ENCODE measurements around the gene ZNF281. TPM values are rescaled to one million over a fixed set of nuclear protein-coding genes. Genes with fewer than 3 reads are reported as not detected.

Gene ZNF281
- polyA plus RNA-seq, 2 of the 4 experiments (the other 2 are of a cell fraction), result 33.7 to 39.1 TPM

DNA sequence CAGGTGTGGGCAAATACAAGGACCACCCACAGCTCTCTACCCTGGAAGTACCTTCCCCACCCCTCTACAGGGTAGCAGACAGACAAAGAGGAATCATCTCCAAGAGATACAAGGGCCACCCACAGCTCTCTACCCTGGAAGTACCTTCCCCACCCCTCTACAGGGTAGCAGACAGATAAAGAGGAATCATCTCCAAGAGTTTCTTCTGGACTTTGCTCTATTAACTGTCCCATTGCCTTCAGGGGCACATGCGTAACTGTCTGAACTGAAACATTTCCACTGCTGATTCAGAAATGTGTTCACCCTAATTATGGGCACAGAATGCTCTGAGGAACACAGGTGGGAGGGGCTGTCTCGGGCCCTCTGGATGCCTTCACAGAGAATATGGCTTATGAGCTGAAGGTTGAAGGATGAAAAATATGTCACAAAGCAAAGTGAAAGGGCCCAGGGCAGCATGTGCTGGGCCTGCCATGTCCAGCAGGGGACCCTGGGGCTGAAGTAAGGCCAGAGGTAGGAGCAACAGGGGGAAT lies 43.9 kb downstream of the ZNF281 start (continued):
- TF ChIP-seq, protein P1, sequence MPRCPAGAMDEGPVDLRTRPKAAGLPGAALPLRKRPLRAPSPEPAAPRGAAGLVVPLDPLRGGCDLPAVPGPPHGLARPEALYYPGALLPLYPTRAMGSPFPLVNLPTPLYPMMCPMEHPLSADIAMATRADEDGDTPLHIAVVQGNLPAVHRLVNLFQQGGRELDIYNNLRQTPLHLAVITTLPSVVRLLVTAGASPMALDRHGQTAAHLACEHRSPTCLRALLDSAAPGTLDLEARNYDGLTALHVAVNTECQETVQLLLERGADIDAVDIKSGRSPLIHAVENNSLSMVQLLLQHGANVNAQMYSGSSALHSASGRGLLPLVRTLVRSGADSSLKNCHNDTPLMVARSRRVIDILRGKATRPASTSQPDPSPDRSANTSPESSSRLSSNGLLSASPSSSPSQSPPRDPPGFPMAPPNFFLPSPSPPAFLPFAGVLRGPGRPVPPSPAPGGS (IDR thresholded peaks at IDR 0.05), result peak; percentile 68; the same call in 1 of the 3 replicates
- TF ChIP-seq FOSB (CRISPR knock-in tag; IDR thresholded peaks at IDR 0.05), result no peak
- TF ChIP-seq FOXS1 (CRISPR knock-in tag; IDR thresholded peaks at IDR 0.05), result no peak
- no peak for TF ChIP-seq CBX2 (IDR thresholded peaks at IDR 0.05; ENCODE audit: borderline replicate concordance, low read depth)
- TF ChIP-seq, protein P2, sequence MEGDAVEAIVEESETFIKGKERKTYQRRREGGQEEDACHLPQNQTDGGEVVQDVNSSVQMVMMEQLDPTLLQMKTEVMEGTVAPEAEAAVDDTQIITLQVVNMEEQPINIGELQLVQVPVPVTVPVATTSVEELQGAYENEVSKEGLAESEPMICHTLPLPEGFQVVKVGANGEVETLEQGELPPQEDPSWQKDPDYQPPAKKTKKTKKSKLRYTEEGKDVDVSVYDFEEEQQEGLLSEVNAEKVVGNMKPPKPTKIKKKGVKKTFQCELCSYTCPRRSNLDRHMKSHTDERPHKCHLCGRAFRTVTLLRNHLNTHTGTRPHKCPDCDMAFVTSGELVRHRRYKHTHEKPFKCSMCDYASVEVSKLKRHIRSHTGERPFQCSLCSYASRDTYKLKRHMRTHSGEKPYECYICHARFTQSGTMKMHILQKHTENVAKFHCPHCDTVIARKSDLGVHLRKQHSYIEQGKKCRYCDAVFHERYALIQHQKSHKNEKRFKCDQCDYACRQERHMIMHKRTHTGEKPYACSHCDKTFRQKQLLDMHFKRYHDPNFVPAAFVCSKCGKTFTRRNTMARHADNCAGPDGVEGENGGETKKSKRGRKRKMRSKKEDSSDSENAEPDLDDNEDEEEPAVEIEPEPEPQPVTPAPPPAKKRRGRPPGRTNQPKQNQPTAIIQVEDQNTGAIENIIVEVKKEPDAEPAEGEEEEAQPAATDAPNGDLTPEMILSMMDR (IDR thresholded peaks at IDR 0.05), result no peak
- no peak for TF ChIP-seq MYC (IDR thresholded peaks at IDR 0.05; ENCODE audit: borderline replicate concordance, low read length)
- TF ChIP-seq, protein P3, sequence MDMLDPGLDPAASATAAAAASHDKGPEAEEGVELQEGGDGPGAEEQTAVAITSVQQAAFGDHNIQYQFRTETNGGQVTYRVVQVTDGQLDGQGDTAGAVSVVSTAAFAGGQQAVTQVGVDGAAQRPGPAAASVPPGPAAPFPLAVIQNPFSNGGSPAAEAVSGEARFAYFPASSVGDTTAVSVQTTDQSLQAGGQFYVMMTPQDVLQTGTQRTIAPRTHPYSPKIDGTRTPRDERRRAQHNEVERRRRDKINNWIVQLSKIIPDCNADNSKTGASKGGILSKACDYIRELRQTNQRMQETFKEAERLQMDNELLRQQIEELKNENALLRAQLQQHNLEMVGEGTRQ (IDR thresholded peaks at IDR 0.05), result no peak
- no peak for TF ChIP-seq EHF (CRISPR knock-in tag; IDR thresholded peaks at IDR 0.05)
- TF ChIP-seq HOXB5 (CRISPR knock-in tag; IDR thresholded peaks at IDR 0.05), result no peak
- no peak for TF ChIP-seq CBX8 (IDR thresholded peaks at IDR 0.05)
- TF ChIP-seq, protein P4, sequence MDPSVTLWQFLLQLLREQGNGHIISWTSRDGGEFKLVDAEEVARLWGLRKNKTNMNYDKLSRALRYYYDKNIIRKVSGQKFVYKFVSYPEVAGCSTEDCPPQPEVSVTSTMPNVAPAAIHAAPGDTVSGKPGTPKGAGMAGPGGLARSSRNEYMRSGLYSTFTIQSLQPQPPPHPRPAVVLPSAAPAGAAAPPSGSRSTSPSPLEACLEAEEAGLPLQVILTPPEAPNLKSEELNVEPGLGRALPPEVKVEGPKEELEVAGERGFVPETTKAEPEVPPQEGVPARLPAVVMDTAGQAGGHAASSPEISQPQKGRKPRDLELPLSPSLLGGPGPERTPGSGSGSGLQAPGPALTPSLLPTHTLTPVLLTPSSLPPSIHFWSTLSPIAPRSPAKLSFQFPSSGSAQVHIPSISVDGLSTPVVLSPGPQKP (IDR thresholded peaks at IDR 0.05; ENCODE audit: low read depth, low read length), result no peak
- TF ChIP-seq, protein P5, sequence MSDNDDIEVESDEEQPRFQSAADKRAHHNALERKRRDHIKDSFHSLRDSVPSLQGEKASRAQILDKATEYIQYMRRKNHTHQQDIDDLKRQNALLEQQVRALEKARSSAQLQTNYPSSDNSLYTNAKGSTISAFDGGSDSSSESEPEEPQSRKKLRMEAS (IDR thresholded peaks at IDR 0.05), result peak; percentile 64
- no peak for TF ChIP-seq ZSCAN20 (CRISPR knock-in tag; IDR thresholded peaks at IDR 0.05)
- TF ChIP-seq NFE2L2 (conservative IDR thresholded peaks at IDR 0.05; ENCODE audit: low read length), result no peak
- TF ChIP-seq, protein P6, sequence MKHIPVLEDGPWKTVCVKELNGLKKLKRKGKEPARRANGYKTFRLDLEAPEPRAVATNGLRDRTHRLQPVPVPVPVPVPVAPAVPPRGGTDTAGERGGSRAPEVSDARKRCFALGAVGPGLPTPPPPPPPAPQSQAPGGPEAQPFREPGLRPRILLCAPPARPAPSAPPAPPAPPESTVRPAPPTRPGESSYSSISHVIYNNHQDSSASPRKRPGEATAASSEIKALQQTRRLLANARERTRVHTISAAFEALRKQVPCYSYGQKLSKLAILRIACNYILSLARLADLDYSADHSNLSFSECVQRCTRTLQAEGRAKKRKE (CRISPR knock-in tag; IDR thresholded peaks at IDR 0.05; ENCODE audit: low read depth), result no peak
- TF ChIP-seq RAD21 (conservative IDR thresholded peaks at IDR 0.05 in 1 of 2, IDR thresholded peaks at IDR 0.05 in 1 of 2), result peak in 1 of 2 experiments; percentile 39; a peak in 2 of 5 replicates
- TF ChIP-seq ZNF302 (CRISPR knock-in tag; IDR thresholded peaks at IDR 0.05), result no peak
- TF ChIP-seq RCOR1 (IDR thresholded peaks at IDR 0.05; ENCODE audit: low read depth, low read length), result no peak
- TF ChIP-seq JUNB (IDR thresholded peaks at IDR 0.05), result peak; percentile 77
- no peak for TF ChIP-seq CHD4 (IDR thresholded peaks at IDR 0.05; ENCODE audit: borderline replicate concordance)
- TF ChIP-seq PHF8 (IDR thresholded peaks at IDR 0.05; ENCODE audit: borderline replicate concordance, low read depth), result no peak
- peak; percentile 45 to 89; a peak in 4 of 5 replicates for TF ChIP-seq JUN (IDR thresholded peaks at IDR 0.05)
- no peak; a peak in 1 of 4 replicates for TF ChIP-seq CEBPB (IDR thresholded peaks at IDR 0.05)
- TF ChIP-seq HOXB13 (CRISPR knock-in tag; IDR thresholded peaks at IDR 0.05; ENCODE audit: low read depth), result no peak
- TF ChIP-seq, protein P7, sequence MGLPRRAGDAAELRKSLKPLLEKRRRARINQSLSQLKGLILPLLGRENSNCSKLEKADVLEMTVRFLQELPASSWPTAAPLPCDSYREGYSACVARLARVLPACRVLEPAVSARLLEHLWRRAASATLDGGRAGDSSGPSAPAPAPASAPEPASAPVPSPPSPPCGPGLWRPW (IDR thresholded peaks at IDR 0.05), result no peak
- peak; percentile 44 for TF ChIP-seq FOSL2 (IDR thresholded peaks at IDR 0.05)
- TF ChIP-seq FOSL2 (CRISPR knock-in tag; IDR thresholded peaks at IDR 0.05), result peak; percentile 23; the same call in 1 of the 2 replicates
- TF ChIP-seq HOXA7 (CRISPR knock-in tag; IDR thresholded peaks at IDR 0.05), result no peak
- no peak for TF ChIP-seq RARB (CRISPR knock-in tag; IDR thresholded peaks at IDR 0.05)
- no peak for TF ChIP-seq MAZ (IDR thresholded peaks at IDR 0.05; ENCODE audit: borderline replicate concordance, low read depth, low read length)
- no peak for TF ChIP-seq HDAC2 (IDR thresholded peaks at IDR 0.05)
- TF ChIP-seq, protein P8, sequence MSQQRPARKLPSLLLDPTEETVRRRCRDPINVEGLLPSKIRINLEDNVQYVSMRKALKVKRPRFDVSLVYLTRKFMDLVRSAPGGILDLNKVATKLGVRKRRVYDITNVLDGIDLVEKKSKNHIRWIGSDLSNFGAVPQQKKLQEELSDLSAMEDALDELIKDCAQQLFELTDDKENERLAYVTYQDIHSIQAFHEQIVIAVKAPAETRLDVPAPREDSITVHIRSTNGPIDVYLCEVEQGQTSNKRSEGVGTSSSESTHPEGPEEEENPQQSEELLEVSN (IDR thresholded peaks at IDR 0.05; ENCODE audit: borderline replicate concordance, low read depth), result no peak
- TF ChIP-seq EP300 (IDR thresholded peaks at IDR 0.05), result peak; percentile 82 to 87; a peak in 4 of 5 replicates
- TF ChIP-seq RFX5 (IDR thresholded peaks at IDR 0.05), result no peak
- TF ChIP-seq RNF2 (IDR thresholded peaks at IDR 0.05; ENCODE audit: borderline replicate concordance, low read depth), result no peak
- TF ChIP-seq ESRRA (IDR thresholded peaks at IDR 0.05; ENCODE audit: borderline replicate concordance, low read length), result 0 out of 2 replicates have a peak, but pooled peaks have one; percentile 16
- TF ChIP-seq HEYL (CRISPR knock-in tag; IDR thresholded peaks at IDR 0.05), result no peak
- no peak for TF ChIP-seq NPAS2 (CRISPR knock-in tag; IDR thresholded peaks at IDR 0.05; ENCODE audit: borderline replicate concordance)

Measured in A549 (cell line).